Activated naive CD4-positive, alpha-beta T cell treated with anti-CD3 and anti-CD28 coated beads, Interleukin-2, amount 50 U/mL, for 72 hours (primary cell): ENCODE results near the gene DPEP2. TPM values are rescaled to one million over a fixed set of nuclear protein-coding genes. Genes with fewer than 3 reads are reported as not detected.

Experiments used
- ATAC-seq, 2 donors: fragments of 150-1000 bp; cut with Tn5 transposase; 2 replicates each; pipeline ENCODE4 v1.10.0; 2021; ENCODE audit warnings: mild to moderate bottlenecking in 2 of 2, moderate library complexity in 2 of 2
- DNase-seq, 2 donors: peaks; one replicate each; pipeline ENCODE4 v3.0.0; 2021 to 2022; ENCODE audit warnings: low spot score in 2 of 2
- H3K27ac Mint-ChIP-seq, 2 donors: one replicate each; pipeline ENCODE4 v1.8.0; 2022; ENCODE audit warnings: mild to moderate bottlenecking in 2 of 2, mixed read lengths in 2 of 2
- H3K36me3 Mint-ChIP-seq, 2 donors: one replicate each; pipeline ENCODE4 v1.8.0; 2022; ENCODE audit warnings: mixed read lengths in 2 of 2
- H3K9me3 Mint-ChIP-seq, 2 donors: one replicate each; pipeline ENCODE4 v1.8.0; 2022; ENCODE audit warnings: mixed read lengths in 2 of 2
- total RNA-seq, 2 donors: library from RNA; stranded (reverse); gene quantifications; one replicate each; pipeline ENCODE4 v1.2.3, GENCODE V29; 2022

Gene DPEP2
- total RNA-seq, 2 donors from 2014 or later, result 2.5 to 6.3 TPM

DNA sequence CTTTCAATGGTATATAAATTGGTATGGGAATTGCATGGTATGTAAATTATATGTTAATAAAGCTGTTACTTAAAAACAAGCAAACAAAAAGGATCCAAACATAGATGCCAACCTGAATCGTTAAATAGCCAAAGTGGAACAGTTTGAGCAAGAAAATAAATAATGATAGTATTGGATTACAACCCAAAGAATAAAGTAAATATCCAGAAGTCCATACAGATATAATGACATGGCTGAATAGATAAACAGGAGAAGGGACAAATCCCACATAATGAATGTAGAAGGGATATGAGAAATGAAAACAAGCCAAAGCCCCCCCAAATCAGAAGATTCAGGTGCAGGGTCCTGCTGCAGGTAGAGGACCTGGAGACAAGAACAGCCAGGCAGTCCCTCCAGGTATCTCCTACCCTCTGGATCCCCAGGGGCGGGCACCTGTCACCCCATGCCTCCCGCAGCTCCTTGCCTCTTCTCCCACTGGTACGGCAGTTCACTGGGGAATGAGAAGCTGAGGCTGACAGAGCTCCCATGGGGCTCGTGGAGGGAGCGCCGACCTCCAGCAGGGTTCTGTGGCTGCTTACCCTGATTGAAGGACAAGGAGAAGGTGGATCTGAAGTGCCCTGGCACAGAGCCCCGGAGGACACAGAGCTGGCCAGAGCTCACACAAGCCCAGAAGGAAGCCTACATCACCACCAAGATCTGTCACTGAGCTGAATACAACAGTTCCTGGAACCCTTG is 45.5 kb downstream of the DPEP2 start:
- Mint-ChIP-seq H3K27ac (peak overlapping the region in 1 of 2 donors; percentile 41), H3K9me3 (no peaks in the 10 kb centered on the region), H3K36me3 (peaks cover 0 to 4% of the 10 kb centered on the region in 2 donors)
- ATAC-seq, result no peak
- no peak for DNase-seq

DNA sequence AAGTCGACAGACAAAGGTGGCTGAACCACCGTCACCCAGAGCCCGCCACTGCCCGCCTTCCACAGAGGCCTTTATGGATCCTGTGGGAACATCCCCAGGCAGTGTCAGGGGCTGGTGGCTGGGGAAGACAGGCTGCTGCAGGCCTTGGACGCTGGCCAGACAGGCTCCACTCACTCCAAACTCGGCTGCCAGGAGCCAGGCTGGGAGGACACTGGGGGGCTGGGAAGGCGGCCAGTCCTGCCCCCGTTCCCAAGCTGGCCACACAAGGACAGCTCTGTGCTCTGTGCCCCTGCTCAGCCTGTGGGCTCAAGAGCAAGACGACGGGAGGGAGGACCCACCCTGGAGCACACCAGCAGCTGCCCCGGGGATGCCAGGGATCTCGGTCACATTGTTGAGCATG is 47.8 kb downstream of the DPEP2 start:
- DNase-seq, result no peak
- peaks cover 0 to 4% of the 10 kb centered on the region in 2 donors for H3K36me3 Mint-ChIP-seq
- H3K9me3 Mint-ChIP-seq, result no peaks in the 10 kb centered on the region
- ATAC-seq, result no peak
- H3K27ac Mint-ChIP-seq, result peak overlapping the region; percentile 24 to 64

DNA sequence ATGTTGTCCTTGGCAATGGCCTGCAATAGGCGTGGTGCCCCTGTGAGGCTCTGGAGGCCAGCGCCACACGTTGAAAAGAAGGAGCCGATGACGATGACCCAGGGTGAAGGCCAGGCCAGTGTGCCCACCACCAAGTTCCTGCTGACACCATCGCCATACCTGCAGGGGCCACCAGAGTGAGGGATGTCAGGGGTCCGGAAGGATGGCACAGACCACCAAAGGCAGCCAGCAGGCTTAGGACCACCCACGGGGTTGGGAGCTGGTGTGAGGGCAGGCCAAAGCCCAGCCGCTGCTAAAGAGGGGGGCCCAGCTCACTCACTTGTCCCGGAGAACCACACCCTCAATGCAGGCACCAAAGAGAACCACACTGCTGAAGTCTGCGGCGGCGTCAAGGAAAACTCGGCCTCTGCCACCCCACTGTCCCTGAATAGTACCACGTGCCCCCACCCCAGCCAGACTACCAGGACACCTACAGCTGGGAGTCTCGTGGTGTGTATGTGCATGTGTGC is 48.9 kb downstream of the DPEP2 start:
- Mint-ChIP-seq H3K27ac (no peak overlapping the region), H3K9me3 (no peaks in the 10 kb centered on the region), H3K36me3 (peaks cover 0 to 4% of the 10 kb centered on the region in 2 donors)
- DNase-seq (no peak), ATAC-seq (no peak)

DNA sequence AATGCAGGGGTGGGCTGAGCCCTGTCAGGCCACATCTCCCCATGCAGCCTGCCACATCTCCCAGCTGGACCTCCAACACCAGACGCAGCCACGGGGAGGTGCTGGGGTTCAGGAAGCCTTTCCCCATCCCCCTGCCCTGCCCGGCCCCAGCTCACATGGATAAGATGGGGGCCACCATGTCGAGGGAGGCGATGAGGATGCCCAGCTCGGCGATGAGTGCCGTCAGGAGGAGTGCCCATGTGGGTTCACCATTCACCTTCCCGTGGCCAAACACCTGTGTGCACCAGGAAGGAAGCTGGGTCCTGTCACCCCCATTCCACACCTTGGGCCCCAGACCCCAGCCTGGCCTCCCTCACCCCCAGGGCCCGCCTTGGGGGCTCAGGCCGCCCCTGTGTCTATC is 49.6 kb downstream of the DPEP2 start:
- Mint-ChIP-seq H3K9me3 (no peaks in the 10 kb centered on the region), H3K27ac (no peak overlapping the region), H3K36me3 (peaks cover 0 to 4% of the 10 kb centered on the region in 2 donors)
- DNase-seq (no peak), ATAC-seq (no peak)

DNA sequence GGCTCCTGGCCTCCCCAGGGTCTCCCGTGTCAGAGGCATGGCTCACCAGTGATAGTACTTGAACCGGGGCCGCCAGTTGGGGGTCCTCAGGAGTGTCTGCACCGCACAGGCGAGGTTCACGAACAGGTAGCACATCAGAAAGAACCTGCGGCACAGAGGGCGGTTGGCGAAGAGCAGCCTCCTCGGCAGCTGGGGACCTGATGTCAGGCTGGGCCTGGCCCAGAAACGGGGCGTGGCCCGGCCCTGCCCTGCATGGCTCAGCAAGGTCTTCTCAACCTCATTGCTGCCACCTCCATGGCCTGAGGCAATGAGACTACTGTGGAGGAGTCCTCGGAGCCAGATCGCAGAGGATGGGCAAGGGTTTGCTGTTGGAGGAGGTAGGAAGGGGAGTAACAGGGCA is 51.3 kb downstream of the DPEP2 start:
- peak overlapping the region; percentile 34 to 80 for H3K27ac Mint-ChIP-seq
- DNase-seq (no peak), ATAC-seq (no peak)
- no peaks in the 10 kb centered on the region for H3K9me3 Mint-ChIP-seq
- peaks cover 0 to 4% of the 10 kb centered on the region in 2 donors for H3K36me3 Mint-ChIP-seq

DNA sequence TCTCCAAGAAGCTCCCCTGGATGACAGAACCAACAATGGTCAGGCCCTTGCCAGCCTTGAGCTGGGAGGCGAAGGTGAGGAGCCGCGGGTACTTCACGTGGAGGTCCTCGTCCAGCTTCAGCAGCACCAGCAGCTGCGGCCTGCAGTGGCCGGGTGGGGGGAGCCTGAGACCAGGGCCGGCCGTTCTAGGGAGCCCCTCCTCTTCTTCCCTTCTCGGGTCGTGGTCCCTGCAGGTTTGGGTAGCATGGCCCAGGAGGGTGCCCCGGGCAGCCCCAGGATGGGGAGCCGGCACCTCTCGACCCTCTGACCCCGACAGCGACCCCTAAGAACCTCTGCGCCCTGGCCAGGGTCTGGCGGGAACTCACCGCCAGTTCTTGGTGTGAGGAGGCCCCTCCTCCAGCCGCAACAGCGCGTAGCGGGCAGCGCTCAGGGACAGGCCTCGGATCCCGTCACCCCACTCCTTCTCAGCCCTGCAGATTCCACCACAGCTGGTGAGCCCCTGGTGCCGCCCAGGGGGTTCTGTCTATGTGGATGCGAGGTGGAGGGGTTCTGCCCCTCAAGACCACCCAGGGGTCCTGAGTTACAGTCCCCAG is 52.2 kb downstream of the DPEP2 start:
- peaks cover 0 to 4% of the 10 kb centered on the region in 2 donors for H3K36me3 Mint-ChIP-seq
- no peak for ATAC-seq
- no peaks in the 10 kb centered on the region for H3K9me3 Mint-ChIP-seq
- no peak overlapping the region for H3K27ac Mint-ChIP-seq
- DNase-seq, result no peak

DNA sequence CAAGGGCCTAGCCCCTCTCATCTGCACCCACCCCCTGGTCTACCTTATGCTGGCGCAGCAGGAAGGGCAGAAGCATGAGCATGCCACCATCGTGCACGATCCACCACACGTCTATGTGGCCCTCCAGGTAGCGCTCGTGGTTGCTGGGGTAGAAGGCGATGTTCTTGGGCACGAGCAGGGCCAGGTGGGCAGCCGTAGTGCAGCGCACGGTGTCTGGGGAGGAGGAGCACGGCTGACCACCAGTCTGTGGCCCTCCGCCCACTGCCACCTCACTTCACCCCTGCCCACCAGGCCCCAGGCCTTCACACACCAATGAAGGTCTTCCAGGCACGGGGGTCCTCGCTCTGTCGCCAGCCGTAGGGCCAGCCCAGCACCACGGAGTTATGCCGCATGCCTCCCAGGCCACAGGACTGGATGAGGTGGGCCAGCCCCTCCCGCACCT is 53.1 kb downstream of the DPEP2 start:
- ATAC-seq, result no peak
- no peak overlapping the region for H3K27ac Mint-ChIP-seq
- peaks cover 0 to 6% of the 10 kb centered on the region in 2 donors for H3K36me3 Mint-ChIP-seq
- DNase-seq, result no peak
- no peaks in the 10 kb centered on the region for H3K9me3 Mint-ChIP-seq

DNA sequence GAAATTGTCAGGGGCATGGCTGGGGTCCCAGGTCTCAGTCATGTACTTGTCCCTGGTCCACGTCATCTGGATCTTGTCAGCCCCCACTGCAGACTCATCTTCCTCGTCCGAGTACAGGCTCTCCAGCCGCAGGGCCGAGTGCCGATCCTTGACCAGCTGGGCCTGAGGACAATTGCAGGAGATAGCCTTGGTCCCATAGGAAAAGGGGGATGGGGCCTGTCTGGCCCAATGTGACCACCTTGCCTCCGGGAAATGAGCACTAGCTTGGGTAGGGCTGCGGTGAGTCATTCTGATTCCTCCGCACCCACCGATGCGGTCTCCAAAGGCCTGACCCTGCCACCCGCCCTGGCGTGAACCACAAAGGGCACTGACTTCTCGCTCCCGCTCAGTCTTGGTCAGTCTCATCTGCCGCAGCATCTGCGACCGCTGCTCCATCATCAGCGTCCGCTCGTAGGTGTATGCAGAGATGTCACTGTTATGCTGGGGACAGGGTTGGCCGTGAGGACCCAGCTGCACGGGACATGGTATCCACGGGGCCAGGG is 53.8 kb downstream of the DPEP2 start:
- H3K27ac Mint-ChIP-seq, result no peak overlapping the region
- DNase-seq, result no peak
- H3K36me3 Mint-ChIP-seq, result peaks cover 0 to 6% of the 10 kb centered on the region in 2 donors
- no peak for ATAC-seq
- H3K9me3 Mint-ChIP-seq, result no peaks in the 10 kb centered on the region

DNA sequence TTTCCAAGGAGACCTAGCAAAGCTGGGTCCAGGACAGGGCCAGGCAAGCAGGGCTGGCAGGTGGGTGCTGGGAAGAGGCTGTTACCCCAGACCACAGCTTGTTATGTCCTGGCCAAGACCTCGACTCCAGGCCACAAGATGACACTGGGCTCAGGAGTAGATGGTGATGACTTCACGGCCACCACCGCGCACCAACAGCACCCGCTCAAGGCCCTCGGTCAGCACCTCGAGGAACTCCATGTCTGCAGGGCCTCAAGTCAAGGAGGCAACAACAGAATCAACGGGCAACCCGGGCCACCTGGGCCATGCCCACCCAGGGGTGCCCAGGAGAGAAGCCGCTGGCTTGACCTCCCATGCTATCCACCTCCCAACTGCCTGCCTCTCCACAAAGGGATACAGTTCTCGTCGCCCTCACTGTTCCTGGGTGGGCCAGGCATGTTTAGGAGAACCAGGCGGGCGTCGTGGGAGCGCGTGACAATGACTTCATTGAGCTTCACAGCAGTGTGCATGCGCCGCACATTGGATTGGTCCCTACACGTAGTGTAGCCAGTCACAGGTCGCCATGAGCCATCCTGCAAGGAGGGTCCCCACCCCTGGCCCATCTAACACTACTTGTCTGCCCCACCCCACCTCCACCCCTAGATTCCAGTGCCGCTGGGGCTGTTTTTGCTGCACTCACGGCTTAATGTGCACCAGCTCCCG is 54.4 kb downstream of the DPEP2 start:
- no peaks in the 10 kb centered on the region for H3K9me3 Mint-ChIP-seq
- peaks cover 0 to 11% of the 10 kb centered on the region in 2 donors for H3K36me3 Mint-ChIP-seq
- no peak for DNase-seq
- no peak for ATAC-seq
- H3K27ac Mint-ChIP-seq, result no peak overlapping the region

DNA sequence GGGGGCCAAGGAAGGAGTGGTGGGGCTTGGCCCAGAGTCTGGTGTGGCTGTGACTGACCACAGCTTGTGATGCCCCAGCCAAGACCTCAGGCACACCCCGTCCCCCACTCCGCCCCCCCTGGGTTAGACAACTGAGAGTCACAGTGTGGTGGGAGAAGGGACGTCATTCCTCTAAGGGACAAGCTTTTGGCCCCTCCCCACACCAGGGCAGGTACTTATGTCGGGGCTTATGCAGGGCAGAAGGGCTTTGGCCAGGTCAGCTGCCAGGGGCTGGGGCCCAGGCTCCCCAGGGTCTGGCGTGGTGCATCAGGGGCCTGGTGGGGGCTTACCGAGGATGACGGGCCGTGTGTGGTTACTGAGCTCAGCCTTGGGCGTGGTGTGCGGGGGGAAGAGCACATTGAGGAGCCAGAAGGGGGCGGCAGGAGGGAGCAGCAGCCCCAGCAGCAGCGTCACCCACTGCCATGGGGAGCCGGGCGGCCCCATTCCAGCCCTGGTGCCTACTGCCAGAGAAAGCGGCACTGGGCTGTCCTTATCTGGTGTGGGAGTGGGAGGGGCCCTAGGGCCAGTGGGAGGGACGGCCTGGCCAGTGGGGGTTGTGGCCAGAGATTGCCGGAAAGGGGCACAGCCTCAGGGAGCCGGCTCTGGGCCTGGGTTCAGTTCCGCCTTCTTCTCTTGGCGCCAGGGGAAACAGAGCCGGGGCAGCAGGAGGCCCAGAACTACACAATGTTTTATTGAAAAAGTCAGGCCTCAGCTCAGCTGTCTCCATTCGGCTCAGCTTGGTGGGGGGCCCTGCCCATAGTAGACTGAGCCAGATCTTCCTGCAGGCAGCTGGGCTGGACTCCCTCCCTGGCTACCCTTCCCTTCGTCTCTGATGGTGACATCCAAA is 55.4 kb downstream of the DPEP2 start, which contains the start of gene LCAT:
Gene LCAT, minus strand, starts transcription at position 502 of the 886 bp plus-strand sequence. Its CDS starts 19 bp downstream, at position 483.
- no peak for DNase-seq
- Mint-ChIP-seq H3K36me3 (peaks cover 0 to 13% of the 10 kb centered on the region in 2 donors), H3K9me3 (no peaks in the 10 kb centered on the region), H3K27ac (peak within 1 kb of the TSS in 1 of 2 donors; percentile 29)
- ATAC-seq, result no peak

DNA sequence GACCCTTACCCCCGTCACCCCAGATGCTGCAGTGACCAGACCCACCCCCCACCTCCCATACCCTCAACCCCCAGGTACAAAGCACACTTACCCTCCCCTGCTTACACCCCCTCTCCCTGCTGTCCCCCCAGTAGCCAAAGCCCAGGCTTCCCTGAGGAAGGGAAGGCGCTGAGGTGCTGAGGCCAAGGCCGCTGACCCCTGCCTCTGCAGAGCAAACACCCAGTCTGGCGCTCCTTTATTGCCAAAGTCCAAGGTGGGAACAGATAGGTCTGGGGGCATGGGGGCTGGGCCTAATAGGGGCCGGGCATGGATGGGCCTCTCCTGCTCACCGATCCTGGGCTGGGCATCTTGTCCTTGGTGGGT is 56.0 kb downstream of the DPEP2 start:
- DNase-seq, result no peak
- H3K36me3 Mint-ChIP-seq, result peaks cover 0 to 13% of the 10 kb centered on the region in 2 donors
- peak overlapping the region in 1 of 2 donors; percentile 29 for H3K27ac Mint-ChIP-seq
- ATAC-seq, result no peak
- H3K9me3 Mint-ChIP-seq, result no peaks in the 10 kb centered on the region

DNA sequence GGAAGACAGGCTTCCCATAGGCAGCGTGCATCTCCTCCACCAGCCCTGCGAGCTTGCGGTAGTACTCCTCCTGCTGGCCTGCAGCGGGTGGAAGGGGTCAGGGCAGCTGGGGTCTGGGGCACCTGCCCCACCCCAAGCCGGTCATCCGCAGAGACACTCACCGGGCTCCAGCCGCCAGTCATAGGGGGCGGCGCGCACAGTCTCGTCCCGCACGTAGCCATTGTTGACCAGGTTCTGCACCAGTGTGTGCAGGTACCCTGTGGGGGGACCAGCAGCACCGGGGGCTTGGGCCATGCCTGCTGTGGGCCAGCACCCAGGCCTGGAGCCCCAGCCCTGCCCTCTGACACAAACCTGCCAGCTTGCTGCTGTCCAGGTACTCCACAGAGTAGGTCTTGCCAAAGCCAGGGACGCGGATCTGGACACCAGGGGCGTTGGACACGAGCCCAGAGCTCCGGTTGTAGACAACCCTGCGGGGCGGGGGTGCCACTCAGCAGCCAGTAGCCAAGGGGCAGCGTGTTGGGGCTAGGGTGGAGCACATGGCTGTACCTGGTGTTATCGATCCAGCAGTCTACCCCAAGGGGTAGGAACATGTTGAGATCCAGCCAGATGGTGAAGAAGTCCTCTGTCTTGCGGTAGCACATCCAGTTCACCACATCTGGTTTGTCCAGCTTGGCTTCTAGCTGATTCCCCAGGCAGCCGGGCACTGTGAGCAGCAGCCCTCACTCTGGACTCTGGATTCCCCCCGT is 56.6 kb downstream of the DPEP2 start:
- no peaks in the 10 kb centered on the region for H3K9me3 Mint-ChIP-seq
- peaks cover 0 to 13% of the 10 kb centered on the region in 2 donors for H3K36me3 Mint-ChIP-seq
- DNase-seq, result no peak
- no peak for ATAC-seq
- H3K27ac Mint-ChIP-seq, result peak overlapping the region in 1 of 2 donors; percentile 74

DNA sequence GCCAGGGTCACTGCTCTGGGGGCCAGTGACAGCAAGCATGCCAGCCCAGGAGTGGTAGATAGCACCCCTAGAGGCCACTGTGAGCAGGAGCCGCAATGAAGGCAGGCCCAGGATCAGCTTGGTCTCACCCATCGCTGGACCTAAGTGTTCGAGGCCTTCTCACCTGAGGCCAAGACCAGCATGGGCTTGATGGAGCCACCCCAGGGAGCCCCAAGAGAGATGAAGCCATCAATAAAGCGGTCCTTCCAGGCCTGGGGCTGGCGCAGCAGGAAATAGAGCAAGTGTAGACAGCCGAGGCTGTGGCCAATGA is 57.1 kb downstream of the DPEP2 start:
- H3K9me3 Mint-ChIP-seq, result no peaks in the 10 kb centered on the region
- DNase-seq, result peak in 1 of 2 donors; percentile 34
- peak; percentile 49 to 59 for ATAC-seq
- H3K27ac Mint-ChIP-seq, result peak overlapping the region; percentile 23 to 74
- H3K36me3 Mint-ChIP-seq, result peaks cover under 1 to 16% of the 10 kb centered on the region in 2 donors

DNA sequence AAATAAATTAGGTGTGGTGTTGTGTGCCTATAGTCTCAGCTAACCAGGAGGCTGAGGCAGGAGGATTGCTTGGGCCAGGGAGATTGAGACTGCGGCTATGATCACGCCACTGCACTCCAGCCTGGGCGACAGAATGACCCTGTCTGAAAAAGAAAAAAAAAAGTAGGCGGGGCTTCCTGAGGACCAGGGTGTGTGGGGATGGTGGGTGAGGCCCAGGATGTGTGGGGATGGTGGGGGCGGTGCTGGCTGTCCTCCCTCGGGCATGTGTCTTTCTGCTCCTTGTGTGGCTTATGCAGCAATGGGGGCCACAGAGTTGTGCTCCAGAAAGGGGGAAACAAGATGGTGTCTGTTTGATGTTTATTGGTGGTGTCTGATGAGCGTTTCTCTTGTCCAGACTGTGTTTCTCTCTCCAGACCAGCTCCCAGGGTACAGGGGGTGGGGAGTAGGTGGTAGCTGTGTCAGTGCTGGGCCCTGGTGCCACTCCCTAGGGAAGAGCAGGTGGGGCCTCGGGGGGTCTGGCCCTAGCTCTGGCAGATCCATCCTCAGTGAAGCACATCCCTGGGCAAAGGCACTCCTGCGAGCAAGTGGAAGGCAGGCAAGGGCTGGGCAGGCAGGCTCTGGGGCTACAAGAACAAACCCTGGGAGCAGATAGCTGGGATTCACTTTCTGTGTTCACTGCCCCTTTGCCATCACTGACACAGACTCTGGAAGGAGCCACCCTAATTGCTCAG is 57.6 kb downstream of the DPEP2 start:
- Mint-ChIP-seq H3K36me3 (peaks cover 6 to 22% of the 10 kb centered on the region in 2 donors), H3K27ac (peak overlapping the region; percentile 23 to 74), H3K9me3 (no peaks in the 10 kb centered on the region)
- DNase-seq (no peak), ATAC-seq (no peak)
